ENCODE data around the gene GNAI3.

Gene GNAI3

DNA sequence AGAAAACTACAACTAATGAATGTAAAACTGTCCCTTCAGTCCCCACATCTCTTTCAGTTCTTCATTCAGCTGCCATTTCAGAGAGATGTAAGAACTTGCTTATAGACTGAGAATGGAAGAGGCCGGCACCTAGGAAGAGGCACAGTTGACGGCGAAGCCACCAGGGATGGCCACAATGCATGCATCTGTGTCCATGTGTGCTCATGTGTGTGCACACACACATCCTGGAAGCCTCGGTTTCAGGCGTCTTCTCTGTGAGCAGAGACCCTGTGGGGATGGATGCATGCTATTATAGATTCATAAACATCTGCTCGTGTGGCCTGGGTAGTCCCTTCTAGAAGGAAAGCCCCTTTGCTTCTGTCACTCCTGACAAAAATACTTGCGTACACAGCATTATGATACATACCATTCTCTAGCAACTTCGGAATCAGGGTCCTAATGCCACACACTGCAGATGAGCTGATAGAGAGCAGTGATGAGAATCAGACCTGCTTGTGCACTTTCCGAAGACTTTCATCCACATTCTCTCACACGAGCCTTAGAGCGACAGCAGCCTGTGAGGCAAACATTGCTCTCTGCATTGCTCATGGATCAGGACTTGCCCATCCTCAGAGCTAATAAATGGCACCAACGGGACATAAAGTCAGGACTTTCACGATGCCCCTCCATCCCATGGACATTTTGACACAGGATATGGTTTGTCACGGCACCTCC is 21.2 kb upstream of the GNAI3 start:
- DNase-seq (ENCODE audit: low read depth, low spot score): no peak

DNA sequence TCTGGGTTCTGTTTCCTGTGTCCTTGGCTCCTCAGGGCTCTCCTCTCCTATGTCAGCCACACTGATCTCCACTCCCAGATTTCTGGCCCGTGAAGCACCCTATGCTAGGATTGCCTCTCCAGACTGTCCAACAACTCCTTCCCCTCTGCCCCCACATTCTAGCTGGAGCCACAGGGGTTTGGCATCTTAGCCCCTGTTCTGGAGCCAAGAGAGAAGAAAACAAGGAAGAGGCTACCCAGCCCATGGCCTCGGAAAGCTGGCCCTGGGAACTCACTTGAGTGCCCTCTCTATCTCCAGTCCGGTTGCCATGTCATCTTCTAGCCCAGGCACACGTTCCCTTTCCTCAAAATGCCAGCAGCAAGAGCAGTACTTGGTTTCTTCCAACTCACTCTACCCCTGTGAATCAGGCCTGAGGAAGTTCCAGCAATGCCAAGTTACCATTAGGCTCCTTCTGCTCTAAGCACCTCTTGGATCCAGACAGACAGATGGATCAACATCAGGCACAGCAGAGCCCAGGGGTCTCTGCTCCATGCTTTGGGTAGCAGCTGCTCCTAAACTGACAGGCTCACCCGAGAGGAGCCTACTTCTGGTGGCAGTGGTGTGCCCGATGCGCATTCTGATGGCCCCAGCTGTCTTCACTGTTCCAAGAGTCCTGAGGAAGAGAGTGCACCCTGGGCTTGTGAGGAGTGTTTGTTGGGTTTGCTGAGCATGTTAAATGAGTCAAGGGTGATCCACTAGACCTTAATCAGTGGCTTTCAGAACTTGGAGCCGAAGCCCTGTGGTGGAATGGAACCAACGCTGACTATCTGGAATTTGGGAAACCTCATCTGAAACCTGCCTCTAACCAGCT is 20.3 kb upstream of the GNAI3 start:
- no peak for DNase-seq (ENCODE audit: low read depth, low spot score)

DNA sequence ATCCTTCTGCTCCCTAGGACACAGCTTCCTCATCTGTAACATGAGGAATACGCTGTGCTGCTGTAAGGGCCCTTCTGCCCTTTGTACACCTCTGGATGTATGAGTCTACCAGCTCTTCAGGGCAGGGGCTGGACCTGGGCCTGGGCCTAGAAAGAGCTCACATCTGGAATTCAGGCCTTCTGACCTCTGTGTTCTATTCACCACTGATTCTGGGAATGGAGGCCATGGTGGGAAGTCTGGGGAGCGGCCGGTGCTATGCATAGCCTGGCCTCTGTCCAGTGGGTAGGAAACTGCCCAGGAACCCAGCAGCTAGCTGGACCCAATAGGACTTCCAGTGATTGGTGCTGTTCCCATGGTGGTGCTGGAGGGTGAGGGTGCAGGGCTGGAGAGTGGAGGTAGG is 19.7 kb upstream of the GNAI3 start:
- DNase-seq (ENCODE audit: low read depth, low spot score): no peak

DNA sequence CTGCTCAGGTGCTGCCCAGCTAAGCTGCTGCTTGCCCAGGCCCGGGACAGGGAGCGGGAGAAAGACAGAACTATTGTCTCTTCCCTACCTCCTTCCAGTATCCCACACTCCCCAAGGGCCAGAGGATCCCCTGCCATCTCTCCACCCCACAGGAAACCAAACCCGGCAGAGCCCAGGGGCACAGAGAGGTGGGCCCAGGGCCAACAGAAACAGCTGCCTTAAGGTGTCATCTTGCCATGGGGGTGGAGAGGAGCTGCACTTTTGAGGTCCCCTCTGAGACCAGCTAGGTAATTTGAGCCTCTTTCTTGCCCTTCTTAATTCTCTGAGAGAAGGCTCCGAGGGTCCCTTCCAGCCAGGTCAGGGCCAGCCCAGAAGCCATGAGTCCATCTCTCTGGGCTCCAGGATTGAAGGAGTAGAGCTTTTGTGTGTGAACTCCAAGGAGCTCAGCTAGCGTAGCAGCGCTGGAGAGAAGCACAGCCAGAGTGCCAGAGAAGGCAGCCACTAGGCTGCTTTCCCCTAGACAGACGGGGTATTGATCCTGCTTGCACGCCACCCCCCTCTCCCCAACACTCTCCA is 18.4 kb upstream of the GNAI3 start:
- no peak for DNase-seq (ENCODE audit: low read depth, low spot score)

DNA sequence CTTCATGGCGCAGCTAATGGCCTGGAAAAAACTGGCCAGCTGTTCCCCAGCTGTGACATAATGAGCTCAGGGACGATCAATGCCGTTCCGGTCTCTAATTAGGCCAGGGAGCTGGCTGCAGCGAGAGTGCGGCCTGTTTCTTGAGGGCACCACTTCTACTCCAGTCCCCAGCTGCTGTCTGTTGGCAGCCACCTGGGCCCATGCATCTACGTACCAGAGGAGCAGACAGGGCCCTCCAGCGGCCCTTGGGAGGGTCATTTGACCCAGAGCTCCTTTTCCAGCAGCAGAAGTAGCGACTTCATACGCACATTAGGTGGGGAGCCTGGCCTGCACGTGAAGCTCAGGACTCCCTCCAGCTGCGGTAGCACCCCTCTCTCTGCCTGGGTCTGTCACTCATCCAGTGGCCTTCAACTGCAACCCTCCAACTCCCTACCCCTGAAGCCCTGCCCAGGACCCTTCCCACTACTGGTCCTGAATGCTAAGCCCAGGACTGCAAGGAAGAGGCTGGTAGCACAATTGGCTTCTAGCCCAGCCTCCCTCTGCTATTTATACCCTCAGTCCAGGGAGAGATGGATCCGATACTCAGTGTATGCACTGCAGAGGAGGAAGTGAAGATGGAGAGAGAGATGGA is 17.8 kb upstream of the GNAI3 start:
- DNase-seq (ENCODE audit: low read depth, low spot score): no peak

DNA sequence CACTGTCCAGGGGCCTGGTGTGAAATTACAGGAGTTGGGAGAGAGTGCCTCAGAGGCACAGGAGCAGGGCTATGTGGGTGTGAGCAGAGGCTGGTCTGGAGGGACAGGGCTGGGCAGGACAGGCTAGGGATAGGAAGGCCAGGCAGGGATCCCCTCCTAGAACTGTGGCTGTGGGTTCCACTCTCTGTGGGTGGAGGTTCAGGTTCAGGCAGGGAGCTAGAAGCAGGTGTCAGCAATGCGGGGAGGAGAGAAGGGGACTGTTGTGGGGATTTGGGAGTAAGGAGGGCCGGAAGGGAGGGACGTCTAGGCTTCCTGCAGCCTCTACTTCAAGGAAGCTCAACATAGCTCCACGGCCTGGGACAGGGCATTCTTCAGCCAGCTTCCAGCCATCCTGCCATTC is 17.0 kb upstream of the GNAI3 start:
- DNase-seq (ENCODE audit: low read depth, low spot score): no peak

DNA sequence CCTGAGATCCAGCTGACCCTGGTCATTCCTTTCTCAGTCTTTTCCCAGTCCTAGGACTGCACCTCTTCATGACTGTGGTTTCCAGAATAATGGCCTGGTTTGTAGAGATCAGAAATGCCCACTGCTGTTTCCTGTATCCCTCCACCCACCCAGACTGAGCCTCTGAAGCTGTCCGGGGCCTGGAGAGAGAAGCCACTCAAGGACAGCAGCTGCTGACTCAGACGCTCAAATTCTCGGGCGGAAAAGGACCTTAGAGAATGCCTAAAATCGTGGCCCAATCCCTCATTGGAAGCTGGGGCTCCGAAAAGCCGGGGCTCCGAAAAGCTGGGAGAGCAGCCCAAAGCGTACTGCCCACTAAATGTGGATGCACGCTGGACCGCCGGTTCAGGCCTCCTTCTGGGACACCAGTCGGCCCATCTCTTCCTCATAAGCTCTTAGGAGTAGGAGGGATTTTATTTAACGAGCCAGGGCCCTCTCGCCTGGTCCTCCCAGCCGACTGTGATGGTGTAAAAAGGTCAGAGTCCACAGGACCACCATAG is 16.5 kb upstream of the GNAI3 start:
- DNase-seq (ENCODE audit: low read depth, low spot score): no peak

DNA sequence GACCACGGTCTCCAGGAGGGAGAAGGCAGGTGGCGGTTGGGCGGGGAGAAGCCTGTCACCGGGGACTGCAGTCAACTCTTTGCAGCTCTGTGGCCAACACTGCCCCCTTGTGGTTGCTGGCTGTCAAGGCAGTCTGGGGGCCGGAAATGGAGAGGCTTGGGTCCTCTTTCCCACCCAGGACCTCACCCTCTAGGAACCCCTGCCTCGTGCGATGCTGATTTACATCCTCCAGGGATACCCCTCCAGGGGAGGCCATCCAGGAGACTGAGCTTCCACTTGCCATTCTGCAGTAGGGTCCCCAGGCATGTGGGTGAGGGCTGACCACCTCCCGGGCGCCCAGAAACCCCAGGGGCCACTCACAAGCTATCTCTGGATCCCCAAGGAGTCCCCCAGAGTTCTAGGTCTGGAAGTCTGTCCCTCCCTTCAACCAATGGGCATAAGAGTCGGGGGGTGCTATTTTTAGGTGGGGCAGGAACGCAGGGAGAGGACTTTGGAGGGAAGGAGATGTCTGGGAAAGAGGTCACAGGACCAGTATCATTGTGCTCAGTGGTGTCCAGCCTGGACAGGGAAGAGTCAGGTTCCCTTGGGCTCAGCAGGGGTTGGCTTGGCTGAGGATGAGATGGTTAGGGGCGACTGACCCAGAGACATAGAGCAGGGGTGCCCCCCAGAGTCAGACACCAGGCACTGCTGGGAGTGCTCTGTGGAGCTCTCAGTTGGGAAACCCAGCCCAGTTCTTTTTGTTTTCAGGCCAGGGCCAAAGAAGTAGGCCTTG is 15.9 kb upstream of the GNAI3 start:
- DNase-seq (ENCODE audit: low read depth, low spot score): no peak

DNA sequence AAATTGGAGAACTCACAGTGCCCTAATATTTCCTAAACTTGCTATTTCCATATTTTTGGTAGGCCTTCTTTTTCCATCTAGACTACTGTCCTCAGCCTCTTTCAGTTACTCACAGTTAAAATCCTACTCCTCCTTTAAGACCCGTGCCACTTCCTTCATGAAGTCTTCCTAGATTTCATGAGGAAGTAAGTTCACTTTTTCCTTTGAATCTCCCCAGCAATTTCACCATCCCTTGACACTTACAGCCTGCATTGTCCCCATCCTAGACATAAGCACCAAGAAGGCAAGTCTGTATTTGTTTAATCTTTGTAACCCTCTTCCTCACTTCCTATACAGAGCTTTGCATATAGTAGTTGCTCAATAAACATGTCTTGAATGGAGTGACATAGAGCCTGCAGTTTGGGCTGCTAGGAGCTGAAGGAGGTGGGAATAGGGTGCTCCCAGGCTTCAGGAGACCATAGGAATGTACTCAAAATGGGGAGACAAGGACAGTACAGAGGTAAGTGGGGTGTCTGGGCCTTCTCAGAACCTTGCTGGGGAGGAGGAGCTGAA is 14.0 kb upstream of the GNAI3 start:
- DNase-seq (ENCODE audit: low read depth, low spot score): no peak

DNA sequence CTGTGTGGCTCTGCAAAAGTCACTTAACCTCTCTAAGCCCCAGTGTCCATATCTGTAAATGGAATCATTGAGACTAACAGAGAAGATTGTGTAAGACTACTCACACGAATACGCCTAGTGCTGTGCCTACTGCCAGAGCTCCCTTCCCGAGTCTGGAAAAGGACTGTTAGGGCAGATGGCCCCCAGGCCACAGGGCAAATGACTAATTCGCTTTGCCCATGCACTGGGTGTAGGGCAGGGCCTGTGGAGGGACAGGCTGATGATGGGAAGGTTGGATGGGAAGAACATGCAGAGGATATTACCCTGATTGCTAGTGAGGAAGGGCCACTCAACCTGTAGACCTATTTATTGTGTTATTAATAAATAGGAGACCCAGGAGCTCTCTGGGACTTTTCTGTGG is 12.9 kb upstream of the GNAI3 start:
- DNase-seq (ENCODE audit: low read depth, low spot score): no peak

DNA sequence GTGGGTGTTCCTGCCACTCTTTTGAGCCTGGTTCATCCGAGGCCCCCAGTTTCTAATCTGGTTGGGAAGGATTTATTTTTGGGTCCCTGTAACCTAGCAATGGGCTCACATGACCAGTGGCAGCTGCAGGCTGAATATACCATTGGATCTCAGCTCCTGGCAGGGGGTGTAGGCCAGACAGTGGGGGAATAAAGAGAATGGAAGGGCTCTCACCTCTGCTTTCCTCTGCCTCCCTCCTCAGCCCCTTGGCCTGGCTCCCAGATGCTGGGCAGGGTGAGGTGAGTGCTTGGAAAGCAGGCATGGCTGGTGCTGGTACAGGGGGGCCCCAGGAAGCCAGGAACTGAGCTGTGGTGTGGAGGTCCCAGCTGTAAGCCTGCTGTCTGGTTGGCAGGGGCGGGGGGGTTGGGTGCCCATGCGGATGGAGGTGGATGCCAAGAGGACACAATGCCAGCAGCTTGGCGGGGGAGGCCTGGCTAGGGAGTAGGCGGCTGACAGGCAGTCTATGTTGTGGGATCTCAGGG is 12.4 kb upstream of the GNAI3 start:
- DNase-seq (ENCODE audit: low read depth, low spot score): no peak

DNA sequence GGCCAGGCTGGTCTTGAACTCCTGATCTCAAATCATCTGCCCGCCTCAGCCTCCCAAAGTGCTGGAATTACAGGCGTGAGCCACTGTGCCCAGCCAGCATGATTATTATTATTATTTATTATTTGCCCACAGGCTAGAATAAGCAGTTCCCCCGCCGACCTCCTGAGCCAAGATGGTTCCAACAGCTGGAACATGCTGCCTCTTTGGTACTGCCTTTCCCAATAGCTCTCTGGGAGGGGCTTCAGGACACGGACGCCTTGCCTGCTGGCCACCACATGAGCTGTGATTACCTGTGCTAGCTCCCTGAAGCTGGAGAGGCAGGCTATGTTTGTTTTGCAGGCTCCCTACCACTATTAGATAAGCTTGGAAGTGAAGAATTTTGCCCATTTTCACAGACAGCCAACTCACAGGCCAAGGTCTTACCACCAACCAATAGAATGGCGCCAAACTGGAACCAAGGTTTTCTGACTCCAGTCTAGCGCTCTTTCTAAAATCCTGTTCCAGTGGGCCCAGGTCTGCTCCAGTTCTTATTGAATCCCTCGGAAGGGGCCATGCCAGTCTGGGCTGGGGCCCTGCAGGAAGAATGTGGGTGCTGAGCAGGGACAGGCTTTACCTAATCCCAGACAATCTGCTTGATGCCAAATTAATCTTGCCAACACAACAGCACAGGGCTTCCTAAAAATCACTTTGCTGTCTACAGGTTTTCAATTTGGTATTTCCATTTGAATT is 10.8 kb upstream of the GNAI3 start:
- no peak for DNase-seq (ENCODE audit: low read depth, low spot score)

DNA sequence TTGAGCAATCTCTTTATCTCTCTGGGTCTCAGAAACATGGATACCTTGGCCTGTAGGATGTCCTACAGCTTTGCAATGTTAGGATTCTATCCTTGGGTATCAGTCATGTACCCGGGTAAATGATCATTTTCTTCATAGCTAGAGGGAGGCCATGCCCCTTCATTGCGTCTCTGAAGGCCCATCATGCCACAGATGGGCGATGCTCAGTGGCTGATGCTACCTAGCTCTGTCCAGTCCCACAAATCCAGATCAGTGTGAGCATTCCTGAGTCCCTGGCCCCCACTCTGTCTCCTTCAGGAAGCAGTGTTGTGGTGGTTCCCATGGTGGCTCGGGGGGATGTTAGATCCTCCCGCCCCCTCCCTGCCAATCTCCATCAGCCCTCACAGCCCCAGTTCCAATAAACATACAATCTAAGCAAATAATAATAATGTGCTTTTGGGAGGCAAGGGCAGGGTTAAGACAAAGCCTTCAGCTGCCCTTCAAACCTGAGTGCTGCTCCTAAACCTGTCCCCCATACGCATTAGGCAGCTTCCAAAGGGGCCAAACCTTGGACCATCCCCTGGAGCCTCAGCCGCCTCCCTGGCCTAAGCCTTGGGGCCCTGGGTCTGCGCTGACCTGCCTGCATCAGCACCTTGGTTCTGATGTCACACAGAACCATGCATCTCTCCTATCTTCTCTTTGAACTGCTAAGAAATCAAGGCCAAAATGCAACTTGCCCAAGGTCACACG is 9.4 kb upstream of the GNAI3 start:
- no peak for DNase-seq (ENCODE audit: low read depth, low spot score)

DNA sequence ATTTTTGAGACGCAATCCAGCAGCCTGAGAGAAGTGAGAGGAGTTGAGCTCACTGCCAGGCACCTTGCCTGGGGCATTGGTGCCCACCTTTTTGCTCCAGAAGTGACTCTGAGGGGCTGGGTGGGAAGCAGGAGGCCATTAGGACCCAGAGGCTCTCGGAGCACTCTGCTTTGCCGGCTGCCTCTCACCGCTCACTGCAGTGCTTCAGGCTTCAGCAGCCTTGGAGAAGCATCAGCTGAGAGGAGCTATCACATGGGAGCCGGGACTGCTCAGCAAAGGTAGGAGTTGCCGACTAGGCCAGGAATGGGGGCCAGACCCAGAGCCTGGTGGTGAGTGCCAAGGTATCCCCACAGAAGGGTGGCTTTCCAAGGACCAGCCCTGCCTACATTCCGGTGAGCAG is 8.7 kb upstream of the GNAI3 start, which contains the start of gene GPR61:
TSS of gene GPR61 (plus strand) at position 197 of the 400 bp plus-strand sequence. CDS start 3,151 bp downstream, outside the sequence.
- DNase-seq (ENCODE audit: low read depth, low spot score): no peak

DNA sequence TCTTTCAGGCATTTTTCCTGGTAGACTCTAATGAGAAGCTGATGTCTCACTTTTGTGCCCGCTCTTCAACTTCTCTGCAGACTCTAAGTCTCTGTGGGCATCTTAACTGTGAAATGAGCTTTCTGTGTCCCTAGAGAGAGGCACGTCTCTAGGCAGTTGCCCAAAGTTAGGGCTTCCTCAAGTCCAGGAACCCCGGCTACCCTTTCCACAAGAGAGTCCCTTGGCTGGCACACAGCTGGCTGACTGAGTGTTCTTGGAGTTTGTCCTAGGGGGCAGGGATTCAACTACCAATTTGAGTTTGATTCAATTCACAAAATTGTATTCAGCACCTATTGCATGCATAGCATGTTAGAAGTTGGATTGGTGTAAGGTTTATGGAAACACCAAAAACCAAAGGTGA is 7.3 kb upstream of the GNAI3 start:
- DNase-seq (ENCODE audit: low read depth, low spot score): no peak

DNA sequence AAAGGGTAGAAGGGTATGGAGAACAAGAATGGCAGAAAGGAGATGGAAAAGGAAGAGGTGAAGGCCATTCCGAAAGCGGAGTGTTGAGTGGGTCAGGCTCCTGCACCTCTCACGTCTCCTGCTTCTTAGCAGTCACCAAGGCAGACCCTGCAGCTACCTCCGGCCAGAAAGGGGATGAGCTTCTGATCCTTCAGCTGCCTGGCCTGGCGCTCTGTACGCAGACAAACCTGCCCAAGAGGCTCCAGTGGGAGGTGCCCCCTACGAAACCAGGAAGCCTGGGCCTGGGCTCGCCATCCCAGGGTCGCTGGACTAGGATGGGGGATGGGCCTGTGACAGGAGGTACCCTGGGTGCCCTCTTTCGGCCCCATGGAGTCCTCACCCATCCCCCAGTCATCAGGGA is 5.8 kb upstream of the GNAI3 start:
- DNase-seq (ENCODE audit: low read depth, low spot score): no peak

DNA sequence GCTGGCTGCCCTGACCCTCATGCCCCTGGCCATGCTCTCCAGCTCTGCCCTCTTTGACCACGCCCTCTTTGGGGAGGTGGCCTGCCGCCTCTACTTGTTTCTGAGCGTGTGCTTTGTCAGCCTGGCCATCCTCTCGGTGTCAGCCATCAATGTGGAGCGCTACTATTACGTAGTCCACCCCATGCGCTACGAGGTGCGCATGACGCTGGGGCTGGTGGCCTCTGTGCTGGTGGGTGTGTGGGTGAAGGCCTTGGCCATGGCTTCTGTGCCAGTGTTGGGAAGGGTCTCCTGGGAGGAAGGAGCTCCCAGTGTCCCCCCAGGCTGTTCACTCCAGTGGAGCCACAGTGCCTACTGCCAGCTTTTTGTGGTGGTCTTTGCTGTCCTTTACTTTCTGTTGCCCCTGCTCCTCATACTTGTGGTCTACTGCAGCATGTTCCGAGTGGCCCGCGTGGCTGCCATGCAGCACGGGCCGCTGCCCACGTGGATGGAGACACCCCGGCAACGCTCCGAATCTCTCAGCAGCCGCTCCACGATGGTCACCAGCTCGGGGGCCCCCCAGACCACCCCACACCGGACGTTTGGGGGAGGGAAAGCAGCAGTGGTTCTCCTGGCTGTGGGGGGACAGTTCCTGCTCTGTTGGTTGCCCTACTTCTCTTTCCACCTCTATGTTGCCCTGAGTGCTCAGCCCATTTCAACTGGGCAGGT is 5.0 kb upstream of the GNAI3 start:
- no peak for DNase-seq (ENCODE audit: low read depth, low spot score)

DNA sequence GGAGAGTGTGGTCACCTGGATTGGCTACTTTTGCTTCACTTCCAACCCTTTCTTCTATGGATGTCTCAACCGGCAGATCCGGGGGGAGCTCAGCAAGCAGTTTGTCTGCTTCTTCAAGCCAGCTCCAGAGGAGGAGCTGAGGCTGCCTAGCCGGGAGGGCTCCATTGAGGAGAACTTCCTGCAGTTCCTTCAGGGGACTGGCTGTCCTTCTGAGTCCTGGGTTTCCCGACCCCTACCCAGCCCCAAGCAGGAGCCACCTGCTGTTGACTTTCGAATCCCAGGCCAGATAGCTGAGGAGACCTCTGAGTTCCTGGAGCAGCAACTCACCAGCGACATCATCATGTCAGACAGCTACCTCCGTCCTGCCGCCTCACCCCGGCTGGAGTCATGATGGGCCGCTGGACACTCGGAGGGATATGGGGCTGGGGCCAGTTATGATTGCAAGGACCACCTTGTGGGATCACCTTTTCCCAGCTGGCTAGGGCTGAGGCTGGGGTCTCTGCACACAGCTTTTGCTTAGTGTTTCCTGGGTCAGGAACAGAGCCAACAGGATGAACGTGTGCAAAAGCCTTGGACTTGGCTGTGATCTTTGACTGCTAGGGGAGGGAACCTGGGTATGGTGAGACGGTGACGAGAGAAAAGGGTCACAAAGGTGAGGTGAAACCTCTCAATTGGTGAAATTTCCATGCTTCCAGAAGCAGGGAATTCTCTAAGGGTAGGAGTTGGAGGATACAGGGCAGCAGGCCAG is 4.3 kb upstream of the GNAI3 start:
- DNase-seq (ENCODE audit: low read depth, low spot score): no peak

Measured in brain pericyte (primary cell).